NCI-H524 (cell line): ENCODE results near the gene EZR.
"Not testable (repeated sequence)": the region's sequence is repeated elsewhere in the genome, so short reads cannot be mapped to it uniquely, and the experiment has no call there.

Experiments used
- DNase-seq, 2 experiments: peaks; one replicate each; lab custom pipeline; 2025; lab: John Stamatoyannopoulos, UW

EZR gene

GRCh38 chr6:158841358-158841757 lies 22.2 kb upstream of the EZR start:
- no peak for DNase-seq

- DNase-seq: no peak
Observed at GRCh38 chr6:158840465-158840864, 21.3 kb upstream of the EZR start.

DNA sequence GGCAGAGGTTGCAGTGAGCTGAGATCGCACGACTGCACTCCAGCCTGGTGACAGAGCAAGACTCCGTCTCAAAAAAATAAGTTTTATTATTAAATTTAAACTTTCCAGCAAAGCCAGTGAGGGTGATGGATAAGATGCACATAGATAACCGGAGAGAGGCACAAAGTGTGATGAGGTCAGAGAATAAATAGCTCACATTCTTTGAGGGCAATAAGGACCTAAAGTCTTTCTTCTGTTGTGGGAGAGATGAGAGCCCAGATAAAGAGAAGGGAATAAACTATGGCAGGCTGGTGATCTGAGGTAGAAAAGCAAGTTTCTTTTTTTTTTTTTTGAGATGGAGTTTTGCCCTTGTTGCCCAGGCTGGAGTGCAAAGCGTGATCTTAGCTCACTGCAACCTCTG lies 20.6 kb upstream of the EZR start:
- no peak for DNase-seq

DNA sequence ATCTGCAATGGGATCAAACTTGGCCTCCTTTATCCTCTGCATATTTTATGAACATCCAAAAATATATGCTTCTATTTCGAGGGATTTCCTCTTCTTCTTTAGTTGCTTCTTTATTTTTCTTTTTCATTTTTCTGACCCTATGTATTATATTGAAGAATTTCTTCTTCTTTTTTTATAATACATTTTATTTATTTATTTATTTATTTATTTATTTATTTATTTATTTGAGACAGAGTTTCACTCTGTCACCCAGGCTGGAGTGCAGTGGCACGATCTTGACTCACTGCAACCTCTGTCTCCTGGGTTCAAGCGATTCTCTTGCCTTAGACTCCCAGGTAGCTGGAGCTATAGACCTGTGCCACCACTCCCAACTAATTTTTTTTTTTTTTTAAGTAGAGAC lies 19.6 kb upstream of the EZR start:
- not testable (repeated sequence) for DNase-seq

DNA sequence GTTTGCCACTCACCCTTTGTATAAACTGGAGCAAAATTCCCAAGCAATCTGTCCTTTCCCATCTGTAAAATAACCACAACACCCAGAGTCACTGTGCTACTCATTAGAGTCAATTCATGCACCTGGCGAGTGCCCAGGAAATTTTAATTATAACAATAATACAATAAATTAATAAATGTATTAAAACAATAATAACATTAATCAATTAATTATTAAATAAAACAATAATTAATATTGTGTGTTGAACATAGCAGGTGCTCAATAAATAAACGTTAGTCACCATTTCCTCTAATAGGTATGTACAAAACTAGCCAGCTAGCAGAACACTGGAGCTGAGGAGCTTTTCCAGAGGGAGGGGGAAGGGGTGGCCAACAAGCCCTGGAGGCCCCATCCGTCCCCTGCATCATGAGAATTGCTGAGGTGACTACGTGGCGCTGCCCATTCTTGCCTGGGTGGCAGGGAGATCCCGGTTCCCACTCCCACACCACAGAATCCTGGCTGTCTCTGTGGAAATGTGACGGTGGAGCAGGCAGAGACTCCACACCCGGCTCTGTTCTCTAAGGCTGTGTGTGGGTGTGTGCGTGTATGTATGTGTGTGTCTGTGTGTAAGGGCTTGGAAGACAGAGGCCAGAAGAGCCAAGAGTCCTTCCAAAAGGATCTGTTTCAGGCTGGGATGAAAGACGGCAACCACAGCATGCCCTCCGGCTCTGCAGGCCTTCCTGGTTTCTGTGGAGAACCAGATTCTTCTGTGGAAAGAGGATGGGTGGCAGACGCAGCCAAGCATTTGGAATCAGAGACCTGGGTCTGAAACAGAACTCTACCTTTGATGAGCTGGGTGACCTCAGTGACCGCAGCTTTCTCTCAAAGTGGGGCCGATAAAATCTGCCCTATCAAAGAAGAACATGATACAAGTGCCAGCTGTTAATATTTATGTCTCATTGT lies 18.8 kb upstream of the EZR start:
- peak in 1 of 2 experiments; percentile 42 for DNase-seq

GRCh38 chr6:158836625-158837311 lies 17.6 kb upstream of the EZR start:
- DNase-seq: peak in 1 of 2 experiments; percentile 20

GRCh38 chr6:158835616-158836221 lies 16.6 kb upstream of the EZR start:
- DNase-seq: no peak

DNA sequence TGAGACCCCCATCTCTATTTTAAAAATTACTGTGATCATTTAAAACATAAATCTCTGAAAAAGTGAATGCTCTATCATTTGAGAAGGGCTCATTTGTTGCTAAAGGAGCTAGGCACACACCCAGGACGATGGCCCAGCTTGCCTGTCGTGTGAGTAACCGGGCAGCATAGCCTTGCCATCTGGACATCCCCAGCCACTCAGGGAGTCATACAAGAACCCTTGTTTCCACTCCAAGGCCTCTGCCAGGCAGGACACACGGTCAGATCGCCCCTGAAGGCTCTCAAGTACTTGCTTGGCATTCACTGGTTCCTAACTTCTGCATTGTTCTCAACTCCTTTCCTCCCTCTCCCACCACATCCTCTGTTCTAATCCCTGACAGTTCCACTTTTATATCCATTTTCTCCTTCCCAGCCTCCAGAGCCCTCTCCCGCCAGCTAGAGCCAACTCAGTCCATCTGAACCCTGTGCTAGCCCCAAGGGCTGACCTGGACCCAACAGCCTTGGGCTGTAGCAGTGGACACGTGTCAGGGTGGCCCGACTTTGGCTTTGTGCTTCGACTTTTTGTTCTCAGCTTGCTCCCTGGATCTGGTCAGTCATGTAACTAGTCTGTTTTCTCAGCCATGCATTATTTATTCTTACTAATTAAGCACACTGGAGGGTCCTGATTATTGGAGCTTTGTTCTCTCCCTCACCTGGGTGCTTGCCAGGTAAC lies 15.7 kb upstream of the EZR start:
- DNase-seq: peak; percentile 83 to 93

DNA sequence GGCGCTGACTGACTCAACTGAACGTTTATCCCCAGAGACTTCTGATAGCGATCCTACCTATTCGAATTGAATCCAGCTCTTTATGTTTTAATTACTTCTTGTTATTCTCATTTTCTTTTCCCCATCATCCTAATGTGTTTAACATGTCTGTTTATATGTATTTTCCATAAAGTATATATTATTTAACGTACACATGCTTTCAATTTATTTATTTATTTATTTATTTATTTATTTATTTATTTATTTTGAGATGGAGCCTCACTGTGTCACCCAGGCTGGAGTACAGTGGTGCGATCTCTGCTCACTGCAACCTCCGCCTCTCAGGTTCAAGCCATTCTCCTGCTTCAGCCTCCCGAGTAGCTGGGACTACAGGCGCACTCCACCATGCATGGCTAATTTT lies 13.6 kb upstream of the EZR start:
- DNase-seq: not testable (repeated sequence)

DNA sequence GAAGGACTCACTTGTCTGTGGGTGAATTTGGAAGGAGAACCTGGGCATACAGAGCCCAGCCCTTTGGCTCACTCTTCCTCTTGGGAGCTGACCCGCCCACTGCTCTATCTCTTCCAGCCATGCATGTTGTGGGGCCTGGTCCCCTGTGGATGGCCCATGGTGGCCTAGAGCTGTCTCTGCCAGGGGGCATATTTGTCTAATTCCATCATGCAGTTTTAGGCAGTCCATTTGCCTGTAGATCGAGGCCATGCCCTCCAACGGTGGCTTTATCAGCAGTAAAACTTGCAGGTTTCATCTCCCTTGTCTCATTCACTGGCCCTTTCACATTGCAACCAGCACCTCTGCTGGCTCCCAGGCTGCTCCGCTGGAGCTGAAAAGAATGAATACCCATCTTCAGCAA lies 12.9 kb upstream of the EZR start:
- no peak for DNase-seq

DNA sequence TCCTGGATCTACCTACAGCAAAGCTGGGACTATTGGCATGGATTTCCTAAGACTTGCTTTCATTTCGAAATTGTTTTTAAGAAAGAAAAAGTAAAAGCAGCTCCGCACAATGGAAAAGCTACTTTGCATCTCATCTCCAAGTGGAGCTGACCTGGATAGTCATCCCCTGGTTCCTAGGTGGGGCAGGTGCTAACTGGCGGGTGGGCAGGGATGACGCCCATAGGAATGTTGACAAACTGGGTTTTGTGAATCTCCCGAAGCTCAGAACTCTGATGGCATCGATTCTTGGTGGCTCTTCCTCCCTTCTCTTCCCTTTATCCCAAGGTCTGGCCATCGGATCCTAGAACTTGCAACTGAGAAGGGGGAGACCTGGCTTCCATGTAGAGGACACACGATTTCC lies 12.4 kb upstream of the EZR start:
- no peak for DNase-seq

DNA sequence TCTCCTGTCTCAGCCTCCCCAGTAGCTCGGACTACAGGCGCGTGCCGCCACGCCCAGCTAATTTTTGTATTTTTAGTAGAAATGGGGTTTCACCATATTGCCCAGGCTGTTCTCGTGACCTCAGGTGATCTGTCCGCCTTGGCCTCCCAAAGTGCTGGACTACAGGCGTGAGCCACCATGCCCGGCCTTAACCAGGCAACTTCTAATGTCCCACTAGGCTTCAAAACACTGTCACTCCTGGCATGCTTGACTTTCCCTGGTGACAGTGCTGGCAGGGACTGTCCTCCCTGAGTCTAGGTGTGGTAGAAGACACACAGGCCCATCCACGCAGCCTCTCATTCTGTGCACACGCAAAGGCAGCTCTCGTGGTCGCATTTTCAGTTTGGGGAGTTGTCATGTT lies 11.6 kb upstream of the EZR start:
- no peak for DNase-seq

- DNase-seq: no peak
Observed at GRCh38 chr6:158828807-158829206, 9.6 kb upstream of the EZR start.

GRCh38 chr6:158826819-158827501 lies 7.8 kb upstream of the EZR start:
- no peak for DNase-seq

DNA sequence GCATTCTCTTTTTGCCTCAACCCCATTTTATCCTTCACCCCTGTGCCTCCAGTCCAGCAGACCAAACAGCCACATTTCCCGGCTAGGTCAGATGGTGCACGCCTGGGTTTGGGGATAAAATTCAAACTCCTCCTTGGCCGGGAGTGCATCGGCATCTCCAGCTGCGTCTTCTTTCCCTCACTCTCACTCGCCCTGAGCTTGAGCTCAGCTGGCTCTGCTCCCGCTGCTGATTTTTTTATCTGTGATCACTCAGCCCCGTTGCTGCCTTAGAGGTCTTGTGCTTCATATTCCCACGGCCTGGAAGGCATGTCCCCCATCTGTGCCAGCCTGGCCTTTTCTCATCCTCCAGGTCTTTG lies 6.8 kb upstream of the EZR start:
- no peak for DNase-seq

DNA sequence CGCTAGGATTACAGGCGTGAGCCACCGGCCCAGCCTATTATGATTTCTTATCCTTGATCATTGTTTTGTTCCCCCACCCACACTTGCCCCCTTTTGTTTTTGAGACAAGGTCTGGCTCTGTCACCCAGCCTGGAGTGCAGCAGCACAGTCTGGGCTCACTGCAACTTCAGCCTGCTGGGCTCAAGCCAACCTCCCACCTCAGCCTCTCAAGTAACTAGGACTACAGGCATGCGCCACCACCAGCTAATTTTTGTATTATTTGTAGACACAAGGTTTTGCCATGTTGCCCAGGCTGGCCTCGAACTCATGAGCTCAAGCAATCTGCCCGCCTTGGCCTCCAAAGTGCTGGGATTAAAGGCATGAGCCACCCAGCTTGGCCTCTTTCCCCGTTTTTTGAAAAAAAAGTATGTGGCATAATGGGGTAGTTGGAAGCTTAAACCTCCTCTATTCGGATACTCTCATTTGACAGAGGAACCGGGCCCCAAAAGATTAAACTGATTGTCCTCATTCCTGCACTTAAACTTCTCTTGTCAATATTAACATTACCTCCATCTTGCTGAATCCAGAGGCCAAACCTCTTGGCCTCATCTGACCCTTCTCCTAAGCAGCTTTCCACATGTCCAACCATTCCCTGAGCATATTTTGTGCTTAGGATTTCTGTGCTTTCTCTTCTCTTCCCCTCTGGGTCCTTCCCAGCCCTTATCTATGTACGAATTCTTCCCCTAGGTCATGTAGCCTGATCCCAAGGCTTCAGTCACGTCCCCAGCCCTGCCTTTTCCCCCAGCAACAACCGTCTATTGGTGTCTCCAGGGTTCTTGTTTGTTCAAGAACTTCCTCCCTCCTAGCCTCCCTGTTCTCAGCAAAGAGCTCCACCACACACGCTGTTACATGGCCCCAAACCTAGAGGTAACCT lies 6.1 kb upstream of the EZR start:
- DNase-seq: no peak

GRCh38 chr6:158823616-158824015 lies 4.4 kb upstream of the EZR start:
- not testable (repeated sequence) for DNase-seq

DNA sequence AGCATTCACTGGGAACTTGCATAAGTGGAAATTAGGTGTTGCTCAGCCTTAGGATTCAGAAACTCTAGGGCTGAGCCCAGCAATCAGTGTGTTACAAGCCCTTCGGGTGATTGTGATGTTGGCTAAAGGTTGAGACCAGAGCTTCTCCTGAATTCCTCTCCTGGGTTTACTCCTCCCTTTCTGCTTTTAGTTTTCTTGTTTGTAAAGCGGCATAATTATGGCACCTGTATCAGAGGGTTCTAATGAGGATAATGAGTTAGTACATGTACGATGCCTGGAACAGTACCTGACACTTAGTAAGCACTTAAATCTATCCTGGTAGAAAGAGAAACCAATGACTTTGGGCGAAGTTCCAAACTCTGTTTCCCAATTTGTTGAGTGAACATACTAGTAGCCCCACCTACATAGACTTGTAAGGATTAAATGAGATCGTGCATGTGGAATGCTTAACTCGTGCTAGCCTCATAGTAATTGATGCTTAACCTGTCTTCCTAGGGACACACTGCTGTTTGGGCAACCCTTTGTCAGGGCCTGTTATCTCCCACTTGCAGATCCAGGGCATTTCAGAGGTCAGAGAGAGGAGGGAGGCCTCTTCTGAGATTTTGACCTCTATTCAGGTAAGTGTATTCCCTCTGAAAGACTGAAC lies 932 bp upstream of the EZR start:
- peak in 1 of 2 experiments; percentile 16 for DNase-seq

DNA sequence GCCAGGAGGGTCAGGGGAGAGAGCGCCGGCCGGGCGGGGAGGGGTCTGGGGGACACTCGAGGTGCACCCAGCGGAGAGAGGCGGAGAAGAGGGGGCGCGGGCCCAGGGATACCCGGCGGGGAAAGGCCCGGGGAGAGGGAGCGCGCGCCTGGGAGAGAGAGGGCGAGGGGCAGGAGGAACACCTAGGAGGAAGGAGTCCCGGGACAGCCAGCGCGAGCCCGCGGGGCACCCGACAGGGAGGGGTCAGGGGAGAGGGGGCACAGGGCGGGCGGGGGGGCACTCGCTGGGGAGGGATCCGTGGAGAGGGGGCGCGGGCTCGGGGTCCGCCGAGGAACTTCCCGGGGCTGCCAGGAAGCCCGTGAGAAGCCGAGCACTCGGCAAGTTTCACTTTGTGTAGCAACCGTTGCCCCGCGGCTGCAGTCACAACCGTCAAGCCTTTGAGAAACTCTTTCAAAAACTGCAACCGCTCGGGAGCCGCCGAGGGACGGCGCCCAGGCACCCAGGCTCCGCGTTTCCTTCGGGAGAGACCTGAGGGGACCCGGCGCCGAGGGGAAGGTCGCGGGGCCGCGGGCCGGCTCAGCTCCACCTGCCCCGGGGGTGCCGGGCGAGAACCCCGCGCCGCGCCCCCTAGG lies 471 bp downstream of the EZR start:
- DNase-seq: peak; percentile 51 to 65
